ENCODE measurements around the gene LAMB4. TPM values are rescaled to one million over a fixed set of nuclear protein-coding genes. Genes with fewer than 3 reads are reported as not detected.

The LAMB4 gene
- total and polyA plus RNA-seq, 10 donors: 0.03 to 0.94 (median 0.22) TPM; not detected in 2

DNA sequence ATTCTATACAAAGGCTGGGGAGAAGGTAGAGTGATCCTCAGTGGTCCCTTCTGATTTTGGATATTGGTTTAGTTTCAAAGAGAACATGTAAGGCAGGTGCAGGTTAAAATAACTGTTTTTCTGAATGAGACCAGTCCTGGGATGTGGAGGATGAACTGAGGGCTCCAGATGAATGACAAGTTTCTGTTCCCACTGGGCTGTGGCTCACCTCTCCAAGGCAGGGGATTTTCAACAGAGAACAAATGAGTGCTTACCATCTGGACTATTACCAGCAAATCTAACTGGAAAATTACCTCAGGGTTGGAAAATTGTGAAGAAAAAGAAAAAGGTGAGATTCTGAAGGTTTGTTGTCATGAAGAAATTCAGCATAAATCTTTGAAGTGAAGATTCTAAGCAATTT lies 8.0 kb downstream of the LAMB4 start:
- intact Hi-C loops (cut with DNase I; ENCODE audit: low total_unique reads): no loop called here
- no peaks in the 10 kb centered on the region for H3K36me3 ChIP-seq
- no peak for TF ChIP-seq POLR2AphosphoS5 (IDR thresholded peaks at IDR 0.05)
- TF ChIP-seq POLR2A (IDR thresholded peaks at IDR 0.05): no peak
- no peaks in the 10 kb centered on the region for H3K4me1 ChIP-seq
- H3K9me3 ChIP-seq: no peaks in the 10 kb centered on the region
- no peak overlapping the region for H3K27ac ChIP-seq
- no peak for DNase-seq
- H3K27me3 ChIP-seq (replicated peaks in 1 of 7): no peaks in the 10 kb centered on the region
- H3K4me3 ChIP-seq: no peak overlapping the region

GRCh38 chr7:108120933-108121332 lies 9.2 kb downstream of the LAMB4 start:
- no peak for DNase-seq
- Histone ChIP-seq H3K27me3 (replicated peaks in 1 of 7) (no peaks in the 10 kb centered on the region), H3K9me3 (no peaks in the 10 kb centered on the region), H3K4me1 (no peaks in the 10 kb centered on the region), H3K4me3 (no peak overlapping the region), H3K36me3 (no peaks in the 10 kb centered on the region), H3K27ac (no peak overlapping the region)
- WGBS, 5 donors: 75 to 88% (median 82%) methylated on average over 3 of the region's 3 CpGs
- TF ChIP-seq, protein P1, sequence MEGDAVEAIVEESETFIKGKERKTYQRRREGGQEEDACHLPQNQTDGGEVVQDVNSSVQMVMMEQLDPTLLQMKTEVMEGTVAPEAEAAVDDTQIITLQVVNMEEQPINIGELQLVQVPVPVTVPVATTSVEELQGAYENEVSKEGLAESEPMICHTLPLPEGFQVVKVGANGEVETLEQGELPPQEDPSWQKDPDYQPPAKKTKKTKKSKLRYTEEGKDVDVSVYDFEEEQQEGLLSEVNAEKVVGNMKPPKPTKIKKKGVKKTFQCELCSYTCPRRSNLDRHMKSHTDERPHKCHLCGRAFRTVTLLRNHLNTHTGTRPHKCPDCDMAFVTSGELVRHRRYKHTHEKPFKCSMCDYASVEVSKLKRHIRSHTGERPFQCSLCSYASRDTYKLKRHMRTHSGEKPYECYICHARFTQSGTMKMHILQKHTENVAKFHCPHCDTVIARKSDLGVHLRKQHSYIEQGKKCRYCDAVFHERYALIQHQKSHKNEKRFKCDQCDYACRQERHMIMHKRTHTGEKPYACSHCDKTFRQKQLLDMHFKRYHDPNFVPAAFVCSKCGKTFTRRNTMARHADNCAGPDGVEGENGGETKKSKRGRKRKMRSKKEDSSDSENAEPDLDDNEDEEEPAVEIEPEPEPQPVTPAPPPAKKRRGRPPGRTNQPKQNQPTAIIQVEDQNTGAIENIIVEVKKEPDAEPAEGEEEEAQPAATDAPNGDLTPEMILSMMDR (IDR thresholded peaks at IDR 0.05 in 8 of 11, conservative IDR thresholded peaks at IDR 0.05 in 3 of 11): no peak
- TF ChIP-seq POLR2AphosphoS5 (IDR thresholded peaks at IDR 0.05) (no peak), POLR2A (IDR thresholded peaks at IDR 0.05) (no peak)
- intact Hi-C loops (cut with DNase I; ENCODE audit: low total_unique reads): no loop called here

- DNase-seq: no peak
- WGBS, 5 donors: 73 to 90% (median 76%) methylated on average over 3 of the region's 3 CpGs
- TF ChIP-seq POLR2A (IDR thresholded peaks at IDR 0.05) (no peak), POLR2AphosphoS5 (IDR thresholded peaks at IDR 0.05) (no peak)
- TF ChIP-seq, protein P1 (IDR thresholded peaks at IDR 0.05 in 8 of 11, conservative IDR thresholded peaks at IDR 0.05 in 3 of 11): no peak
- Histone ChIP-seq H3K9me3 (no peaks in the 10 kb centered on the region), H3K4me1 (no peaks in the 10 kb centered on the region), H3K27ac (no peak overlapping the region), H3K27me3 (replicated peaks in 1 of 7) (no peaks in the 10 kb centered on the region), H3K36me3 (no peaks in the 10 kb centered on the region), H3K4me3 (no peak overlapping the region)
- intact Hi-C loops (cut with DNase I; ENCODE audit: low total_unique reads): no loop called here
Measured at GRCh38 chr7:108120196-108120595, 10.0 kb downstream of the LAMB4 start.

- no peaks in the 10 kb centered on the region for H3K9me3 ChIP-seq
- peaks cover 0 to 4% (median 0%) of the 10 kb centered on the region in 6 donors for H3K4me1 ChIP-seq
- WGBS, 5 donors: 90 to 97% (median 94%) methylated on average over 2 of the region's 2 CpGs
- H3K27ac ChIP-seq: no peak overlapping the region
- intact Hi-C loops (cut with DNase I; ENCODE audit: low total_unique reads): no loop called here
- H3K4me3 ChIP-seq: no peak overlapping the region
- TF ChIP-seq, protein P1 (IDR thresholded peaks at IDR 0.05 in 8 of 11, conservative IDR thresholded peaks at IDR 0.05 in 3 of 11): no peak
- TF ChIP-seq POLR2A (IDR thresholded peaks at IDR 0.05) (no peak), POLR2AphosphoS5 (IDR thresholded peaks at IDR 0.05) (no peak)
- H3K36me3 ChIP-seq: no peaks in the 10 kb centered on the region
- DNase-seq: no peak
- H3K27me3 ChIP-seq (replicated peaks in 1 of 7): no peaks in the 10 kb centered on the region
Measured at GRCh38 chr7:108118959-108119358, 11.2 kb downstream of the LAMB4 start.
